SK-N-SH (cell line): ENCODE results near the gene CUBN. TPM values are rescaled to one million over a fixed set of nuclear protein-coding genes. Genes with fewer than 3 reads are reported as not detected.

Experiments
- CTCF ChIA-PET: fragments of 300-600, 350-600 bp; formaldehyde crosslinking; extraction: SDS; loops from one replicate; lab custom pipeline; 2021; lab: Yijun Ruan, JAX
- POLR2A ChIA-PET: fragments of 350-600 bp; sonication (Branson Sonifier 250); formaldehyde crosslinking; extraction: SDS; loops from one replicate; lab custom pipeline; 2020; ENCODE audit warnings: antibody characterized with exemption, inconsistent platforms; lab: Yijun Ruan, JAX
- DNase-seq: peaks from one replicate; pipeline ENCODE4 v3.0.0; 2012
- H2AFZ ChIP-seq: fragments of 200-600 bp; sonication (generic); 2 replicates; pipeline ENCODE4 v1.8.1; 2016; ENCODE audit warnings: antibody characterized with exemption, mild to moderate bottlenecking, low read depth
- H3F3A ChIP-seq: fragments of 200-600 bp; sonication (generic); replicated peaks from 2 replicates; pipeline ENCODE3; 2016; ENCODE audit warnings: antibody characterized with exemption, mild to moderate bottlenecking; ENCODE audit not compliant: insufficient read depth
- H3K27ac ChIP-seq, 2 experiments: fragments of 200-500 bp in 1 of 2; fragments of 200-600 bp in 1 of 2; sonication (Bioruptor generic) in 1 of 2; sonication (generic), shearing (Covaris generic) in 1 of 2; 2 replicates each; pipeline versions ENCODE4 v1.5.1 to v1.6.1; 2014 to 2016; ENCODE audit warnings: low read depth in 2 of 2, inconsistent platforms in 1 of 2, low read length in 1 of 2, mild to moderate bottlenecking in 1 of 2, mixed read lengths in 1 of 2
- H3K27me3 ChIP-seq: fragments of 200-600 bp; sonication (generic), shearing (Covaris generic); 2 replicates; pipeline ENCODE4 v1.6.1; 2016; ENCODE audit warnings: mixed run types; ENCODE audit not compliant: insufficient read depth
- H3K36me3 ChIP-seq, 2 experiments: fragments of 200-500 bp in 1 of 2; fragments of 200-600 bp in 1 of 2; sonication (Bioruptor generic) in 1 of 2; sonication (generic) in 1 of 2; replicated peaks in 1 of 2; 2 replicates each; pipeline versions ENCODE3 to v1.5.1; 2014 to 2016; ENCODE audit warnings: low read length in 1 of 2, mild to moderate bottlenecking in 1 of 2; ENCODE audit not compliant: insufficient read depth in 2 of 2, control insufficient read depth in 1 of 2
- H3K4me1 ChIP-seq, 2 experiments: fragments of 200-500 bp in 1 of 2; fragments of 200-600 bp in 1 of 2; sonication (Bioruptor generic) in 1 of 2; sonication (generic), shearing (Covaris generic) in 1 of 2; 2 replicates each; pipeline versions ENCODE4 v1.5.1 to v1.6.1; 2014 to 2016; ENCODE audit warnings: low read depth in 1 of 2, low read length in 1 of 2, mixed run types in 1 of 2; ENCODE audit not compliant: insufficient read depth in 2 of 2, control insufficient read depth in 1 of 2
- H3K4me2 ChIP-seq: fragments of 200-600 bp; sonication (generic), shearing (Covaris generic); 2 replicates; pipeline ENCODE4 v1.6.1; 2017; ENCODE audit warnings: mixed run types
- H3K4me3 ChIP-seq, 2 experiments: fragments of 200-500 bp in 1 of 2; fragments of 200-600 bp in 1 of 2; sonication (Bioruptor generic) in 1 of 2; sonication (generic), shearing (Covaris generic) in 1 of 2; 2 replicates each; pipeline versions ENCODE4 v1.5.1 to v1.8.1; 2014 to 2016; ENCODE audit warnings: low read depth in 2 of 2, inconsistent platforms in 1 of 2, low read length in 1 of 2, mild to moderate bottlenecking in 1 of 2, mixed read lengths in 1 of 2, moderate library complexity in 1 of 2
- H3K79me2 ChIP-seq: fragments of 200-600 bp; sonication (generic); 2 replicates; pipeline ENCODE4 v1.8.1; 2017; ENCODE audit warnings: mild to moderate bottlenecking; ENCODE audit not compliant: insufficient read depth
- H3K9ac ChIP-seq: fragments of 200-600 bp; sonication (generic); 2 replicates; pipeline ENCODE4 v1.6.1; 2017; ENCODE audit warnings: mixed run types
- H3K9me2 ChIP-seq: fragments of 200-600 bp; sonication (generic); 2 replicates; pipeline ENCODE4 v1.6.1; 2017; ENCODE audit warnings: mixed run types
- H3K9me3 ChIP-seq: fragments of 200-600 bp; sonication (generic); 2 replicates; pipeline ENCODE4 v1.6.1; 2017; ENCODE audit warnings: mixed run types, mild to moderate bottlenecking, moderate library complexity
- H4K20me1 ChIP-seq: fragments of 200-600 bp; sonication (generic); 2 replicates; pipeline ENCODE4 v1.6.1; 2017; ENCODE audit warnings: mild to moderate bottlenecking, mixed run types; ENCODE audit not compliant: insufficient read depth
- EZH2phosphoT487 ChIP-seq: fragments of 200-600 bp; sonication (generic); IDR thresholded peaks from 2 replicates; pipeline ENCODE4 v1.6.1; 2017; ENCODE audit warnings: low read depth, mixed run types, mild to moderate bottlenecking, antibody characterized with exemption, moderate library complexity, borderline replicate concordance
- FOXM1 ChIP-seq: IDR thresholded peaks from 2 replicates; pipeline ENCODE4 v1.4.0; 2012; ENCODE audit warnings: low read depth, mild to moderate bottlenecking
- MEF2A ChIP-seq: IDR thresholded peaks from 2 replicates; pipeline ENCODE4 v1.4.0; 2012; ENCODE audit warnings: low read depth, borderline replicate concordance
- MXI1 ChIP-seq: IDR thresholded peaks from 2 replicates; pipeline ENCODE4 v1.6.1; 2012; ENCODE audit warnings: mild to moderate bottlenecking, low read depth, low read length, improper control_type of control experiment
- NRF1 ChIP-seq: IDR thresholded peaks from 2 replicates; pipeline ENCODE4 v1.6.1; 2012; ENCODE audit warnings: low read depth, mild to moderate bottlenecking, low read length
- POLR2AphosphoS5 ChIP-seq: IDR thresholded peaks from 2 replicates; pipeline ENCODE4 v1.6.1; 2012; ENCODE audit warnings: low read depth, low read length
- RCOR1 ChIP-seq: fragments of 150-350 bp; IDR thresholded peaks from 2 replicates; pipeline ENCODE4 v1.6.1; 2017; ENCODE audit warnings: antibody characterized with exemption, low read length
- TAF1 ChIP-seq: IDR thresholded peaks from 2 replicates; pipeline ENCODE4 v1.6.1; 2012; ENCODE audit warnings: low read depth, mild to moderate bottlenecking, low read length, moderate library complexity, borderline replicate concordance
- TEAD4 ChIP-seq: IDR thresholded peaks from 2 replicates; pipeline ENCODE4 v1.4.0; 2012; ENCODE audit warnings: mild to moderate bottlenecking, borderline replicate concordance; ENCODE audit not compliant: insufficient read depth
- WGBS: methylation state at CpG from one replicate; pipeline ENCODE4 v1.1.6; 2017; ENCODE audit warnings: low lambda C conversion rate; 5-methylcytosine and 5-hydroxymethylcytosine counted together
- polyA plus RNA-seq, 3 experiments: library from polyadenylated mRNA; depleted of rRNA; stranded (reverse); fragments of >200 nt; gene quantifications; 2 replicates each; pipeline ENCODE4 v1.2.3, GENCODE V29; 2012
- TF ChIP-seq, protein P1 (sequence below): fragments of 150-350 bp; IDR thresholded peaks from 2 replicates; pipeline ENCODE4 v1.6.1; 2017; ENCODE audit warnings: antibody characterized with exemption, low read length, low read depth, borderline replicate concordance
- TF ChIP-seq, protein P2 (sequence below): IDR thresholded peaks from 2 replicates; pipeline ENCODE4 v1.4.0; 2012; ENCODE audit warnings: low read depth
- TF ChIP-seq, protein P3 (sequence below): IDR thresholded peaks from 2 replicates; pipeline ENCODE4 v1.4.0; 2012; ENCODE audit warnings: low read depth, borderline replicate concordance
- TF ChIP-seq, protein P4 (sequence below): fragments of 200-600 bp; sonication (generic); IDR thresholded peaks from 2 replicates; pipeline ENCODE4 v1.6.1; 2017; ENCODE audit warnings: antibody characterized with exemption, mild to moderate bottlenecking, moderate library complexity

Gene CUBN
- polyA plus RNA-seq, 1 of the 3 experiments (the other 2 are of a cell fraction), result 2.4 TPM

DNA sequence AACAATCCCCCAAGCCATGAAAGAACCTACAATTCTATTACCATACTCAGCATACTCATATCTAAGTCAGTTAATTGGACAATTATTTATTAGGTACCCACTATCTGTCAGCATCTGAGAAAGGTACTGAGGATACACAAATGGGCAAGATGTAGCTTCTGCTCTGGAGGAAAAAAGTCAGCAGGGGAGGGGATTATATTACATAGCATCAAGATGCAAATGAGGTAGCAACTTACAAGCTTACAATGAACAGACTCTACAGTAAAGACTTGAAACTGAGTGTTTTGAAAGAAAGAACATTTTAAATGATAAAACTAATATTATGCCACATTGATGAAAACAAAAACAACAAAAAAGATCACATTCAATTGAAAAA is 10.8 kb upstream of the CUBN start:
- no peaks in the 10 kb centered on the region for H3K9me3 ChIP-seq
- H3K36me3 ChIP-seq, result no peaks in the 10 kb centered on the region
- peaks cover 12% of the 10 kb centered on the region for H3F3A ChIP-seq
- no peaks in the 10 kb centered on the region for H3K9me2 ChIP-seq
- no peak overlapping the region for H2AFZ ChIP-seq
- POLR2A ChIA-PET, result no interaction called here
- CTCF ChIA-PET, result interaction anchor here (1.2 kb wide), 1 partner anchor 11 kb away, joined by 4 read pairs; no protein-coding TSS in a partner anchor
- no peak overlapping the region for H3K4me3 ChIP-seq
- DNase-seq, result no peak
- H3K79me2 ChIP-seq, result no peaks in the 10 kb centered on the region
- TF ChIP-seq TEAD4, result no peak
- TF ChIP-seq, protein P1, sequence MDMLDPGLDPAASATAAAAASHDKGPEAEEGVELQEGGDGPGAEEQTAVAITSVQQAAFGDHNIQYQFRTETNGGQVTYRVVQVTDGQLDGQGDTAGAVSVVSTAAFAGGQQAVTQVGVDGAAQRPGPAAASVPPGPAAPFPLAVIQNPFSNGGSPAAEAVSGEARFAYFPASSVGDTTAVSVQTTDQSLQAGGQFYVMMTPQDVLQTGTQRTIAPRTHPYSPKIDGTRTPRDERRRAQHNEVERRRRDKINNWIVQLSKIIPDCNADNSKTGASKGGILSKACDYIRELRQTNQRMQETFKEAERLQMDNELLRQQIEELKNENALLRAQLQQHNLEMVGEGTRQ, result no peak
- TF ChIP-seq TAF1, result no peak
- TF ChIP-seq, protein P2, sequence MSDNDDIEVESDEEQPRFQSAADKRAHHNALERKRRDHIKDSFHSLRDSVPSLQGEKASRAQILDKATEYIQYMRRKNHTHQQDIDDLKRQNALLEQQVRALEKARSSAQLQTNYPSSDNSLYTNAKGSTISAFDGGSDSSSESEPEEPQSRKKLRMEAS, result no peak
- no peaks in the 10 kb centered on the region for H3K27me3 ChIP-seq
- H3K4me2 ChIP-seq, result no peak overlapping the region
- H3K27ac ChIP-seq, result no peak overlapping the region
- no peaks in the 10 kb centered on the region for H4K20me1 ChIP-seq
- no peak overlapping the region for H3K9ac ChIP-seq
- no peaks in the 10 kb centered on the region; a peak in 2 of 4 replicates for H3K4me1 ChIP-seq

DNA sequence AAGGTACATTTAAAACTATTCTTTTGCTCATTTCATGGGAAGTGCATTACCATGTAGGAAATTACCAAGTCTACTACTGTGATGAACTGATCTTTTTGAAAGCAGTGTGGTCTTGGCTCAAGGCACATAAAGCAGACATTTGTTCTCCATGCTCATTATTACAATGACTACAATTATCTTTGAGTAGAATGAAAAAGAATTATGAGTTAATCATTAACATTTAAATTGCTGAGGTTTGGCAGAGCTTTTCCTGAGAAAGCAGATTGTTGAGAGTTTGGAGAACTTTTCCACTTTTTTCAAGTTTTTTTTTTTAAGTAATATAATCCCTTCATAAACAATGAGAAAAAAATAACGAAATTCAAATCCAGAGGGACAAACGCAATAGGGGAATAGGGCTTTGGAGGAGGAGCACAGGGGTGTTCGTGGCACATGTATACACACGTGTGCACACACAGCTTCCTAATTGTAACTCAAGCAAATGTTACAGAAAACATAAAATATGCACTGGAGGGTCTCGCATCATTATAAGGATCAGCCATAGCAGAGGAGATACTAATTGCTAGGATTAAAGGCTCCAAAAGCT is 8.9 kb upstream of the CUBN start:
- H3K27ac ChIP-seq, result no peak overlapping the region
- H3F3A ChIP-seq, result peaks cover 7% of the 10 kb centered on the region
- H3K9me2 ChIP-seq, result no peaks in the 10 kb centered on the region
- no peaks in the 10 kb centered on the region for H4K20me1 ChIP-seq
- no peak for TF ChIP-seq MXI1
- TF ChIP-seq, protein P3, sequence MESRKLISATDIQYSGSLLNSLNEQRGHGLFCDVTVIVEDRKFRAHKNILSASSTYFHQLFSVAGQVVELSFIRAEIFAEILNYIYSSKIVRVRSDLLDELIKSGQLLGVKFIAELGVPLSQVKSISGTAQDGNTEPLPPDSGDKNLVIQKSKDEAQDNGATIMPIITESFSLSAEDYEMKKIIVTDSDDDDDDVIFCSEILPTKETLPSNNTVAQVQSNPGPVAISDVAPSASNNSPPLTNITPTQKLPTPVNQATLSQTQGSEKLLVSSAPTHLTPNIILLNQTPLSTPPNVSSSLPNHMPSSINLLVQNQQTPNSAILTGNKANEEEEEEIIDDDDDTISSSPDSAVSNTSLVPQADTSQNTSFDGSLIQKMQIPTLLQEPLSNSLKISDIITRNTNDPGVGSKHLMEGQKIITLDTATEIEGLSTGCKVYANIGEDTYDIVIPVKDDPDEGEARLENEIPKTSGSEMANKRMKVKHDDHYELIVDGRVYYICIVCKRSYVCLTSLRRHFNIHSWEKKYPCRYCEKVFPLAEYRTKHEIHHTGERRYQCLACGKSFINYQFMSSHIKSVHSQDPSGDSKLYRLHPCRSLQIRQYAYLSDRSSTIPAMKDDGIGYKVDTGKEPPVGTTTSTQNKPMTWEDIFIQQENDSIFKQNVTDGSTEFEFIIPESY, result no peak
- no peak overlapping the region for H2AFZ ChIP-seq
- ChIA-PET CTCF (no interaction called here), POLR2A (no interaction called here)
- H3K27me3 ChIP-seq, result no peaks in the 10 kb centered on the region
- no peak overlapping the region for H3K9ac ChIP-seq
- no peaks in the 10 kb centered on the region for H3K9me3 ChIP-seq
- WGBS, result 82% methylated on average over 5 of the region's 5 CpGs
- H3K4me3 ChIP-seq, result no peak overlapping the region
- no peak for DNase-seq
- no peaks in the 10 kb centered on the region for H3K36me3 ChIP-seq
- H3K4me1 ChIP-seq, result no peaks in the 10 kb centered on the region; a peak in 2 of 4 replicates
- no peaks in the 10 kb centered on the region for H3K79me2 ChIP-seq
- no peak overlapping the region for H3K4me2 ChIP-seq

DNA sequence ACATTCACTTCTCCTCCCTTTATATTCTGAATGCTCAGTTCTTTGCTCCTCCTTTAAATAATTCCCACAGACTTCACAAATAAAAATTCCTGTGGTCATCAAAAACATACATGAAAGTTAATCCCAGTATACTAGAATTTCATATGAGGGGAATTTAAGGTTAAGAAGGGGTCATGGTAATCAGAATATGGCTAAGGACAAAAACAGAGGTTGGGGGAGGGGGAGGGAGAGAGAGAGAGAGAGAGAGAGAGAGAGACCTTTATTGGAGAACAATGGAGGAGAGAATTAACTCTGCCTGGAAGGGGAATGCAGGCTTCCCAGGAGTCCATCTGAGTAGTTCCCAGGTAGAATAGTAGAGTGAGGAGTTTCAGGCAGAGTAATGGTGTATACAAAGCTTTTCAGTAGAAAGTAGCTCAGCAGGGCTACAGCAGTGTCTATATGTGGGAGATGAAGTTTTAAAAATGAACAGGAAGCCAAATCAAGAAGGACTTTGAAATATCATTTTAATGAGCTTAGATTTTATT is 5.2 kb upstream of the CUBN start:
- ChIA-PET CTCF (no interaction called here), POLR2A (no interaction called here)
- Histone ChIP-seq H3K79me2 (no peaks in the 10 kb centered on the region), H3F3A (peaks cover 3% of the 10 kb centered on the region), H3K36me3 (no peaks in the 10 kb centered on the region), H4K20me1 (no peaks in the 10 kb centered on the region), H2AFZ (no peak overlapping the region), H3K4me3 (no peak overlapping the region), H3K9me3 (no peaks in the 10 kb centered on the region), H3K4me2 (no peak overlapping the region), H3K9me2 (no peaks in the 10 kb centered on the region), H3K27ac (no peak overlapping the region), H3K27me3 (no peaks in the 10 kb centered on the region), H3K9ac (no peak overlapping the region), H3K4me1 (no peaks in the 10 kb centered on the region)
- no peak for DNase-seq
- no peak for TF ChIP-seq TAF1
- TF ChIP-seq POLR2AphosphoS5, result no peak
- TF ChIP-seq, protein P1, result no peak
- no peak for TF ChIP-seq MEF2A
- TF ChIP-seq FOXM1, result no peak
- no peak for TF ChIP-seq RCOR1
- no peak for TF ChIP-seq TEAD4
- no peak for TF ChIP-seq NRF1
- TF ChIP-seq, protein P4, sequence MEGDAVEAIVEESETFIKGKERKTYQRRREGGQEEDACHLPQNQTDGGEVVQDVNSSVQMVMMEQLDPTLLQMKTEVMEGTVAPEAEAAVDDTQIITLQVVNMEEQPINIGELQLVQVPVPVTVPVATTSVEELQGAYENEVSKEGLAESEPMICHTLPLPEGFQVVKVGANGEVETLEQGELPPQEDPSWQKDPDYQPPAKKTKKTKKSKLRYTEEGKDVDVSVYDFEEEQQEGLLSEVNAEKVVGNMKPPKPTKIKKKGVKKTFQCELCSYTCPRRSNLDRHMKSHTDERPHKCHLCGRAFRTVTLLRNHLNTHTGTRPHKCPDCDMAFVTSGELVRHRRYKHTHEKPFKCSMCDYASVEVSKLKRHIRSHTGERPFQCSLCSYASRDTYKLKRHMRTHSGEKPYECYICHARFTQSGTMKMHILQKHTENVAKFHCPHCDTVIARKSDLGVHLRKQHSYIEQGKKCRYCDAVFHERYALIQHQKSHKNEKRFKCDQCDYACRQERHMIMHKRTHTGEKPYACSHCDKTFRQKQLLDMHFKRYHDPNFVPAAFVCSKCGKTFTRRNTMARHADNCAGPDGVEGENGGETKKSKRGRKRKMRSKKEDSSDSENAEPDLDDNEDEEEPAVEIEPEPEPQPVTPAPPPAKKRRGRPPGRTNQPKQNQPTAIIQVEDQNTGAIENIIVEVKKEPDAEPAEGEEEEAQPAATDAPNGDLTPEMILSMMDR, result no peak
- no peak for TF ChIP-seq EZH2phosphoT487
